ENCODE results near the gene RAB1B.

- TF ChIP-seq CTCF (IDR thresholded peaks at IDR 0.05) (no peak), POLR2A (IDR thresholded peaks at IDR 0.05) (no peak)
Observed at GRCh38 chr11:66243782-66244535, 24.5 kb upstream of the RAB1B start.
